Nephron (organoid): ENCODE results near the gene KCNMA1.

Experiments
- H3K27ac Mint-ChIP-seq, 3 experiments: 2 replicates each; pipeline ENCODE4 v1.8.0; 2020; ENCODE audit warnings: mixed read lengths in 3 of 3, mild to moderate bottlenecking in 2 of 3, moderate library complexity in 1 of 3
- H3K27me3 Mint-ChIP-seq: 2 replicates; pipeline ENCODE4 v1.8.0; 2021; ENCODE audit warnings: low read depth, mild to moderate bottlenecking, moderate library complexity, mixed read lengths
- H3K36me3 Mint-ChIP-seq: 2 replicates; pipeline ENCODE4 v1.8.0; 2020; ENCODE audit warnings: low read depth, mixed read lengths
- H3K4me1 Mint-ChIP-seq: 2 replicates; pipeline ENCODE4 v1.8.0; 2020; ENCODE audit warnings: mixed read lengths
- H3K4me3 Mint-ChIP-seq, 3 experiments: 2 replicates each; pipeline ENCODE4 v1.8.0; 2020; ENCODE audit warnings: mild to moderate bottlenecking in 3 of 3, mixed read lengths in 3 of 3, moderate library complexity in 2 of 3
- H3K9me3 Mint-ChIP-seq: 2 replicates; pipeline ENCODE4 v1.8.0; 2020; ENCODE audit warnings: mixed read lengths
- TF ChIP-seq, protein P1 (sequence below), 3 experiments: fragments of 200-600 bp; sonication (generic); IDR thresholded peaks; one replicate each; pipeline ENCODE4 v1.5.0; 2021; ENCODE audit warnings: antibody characterized with exemption in 3 of 3; ENCODE audit not compliant: unreplicated experiment in 3 of 3

The KCNMA1 gene

DNA sequence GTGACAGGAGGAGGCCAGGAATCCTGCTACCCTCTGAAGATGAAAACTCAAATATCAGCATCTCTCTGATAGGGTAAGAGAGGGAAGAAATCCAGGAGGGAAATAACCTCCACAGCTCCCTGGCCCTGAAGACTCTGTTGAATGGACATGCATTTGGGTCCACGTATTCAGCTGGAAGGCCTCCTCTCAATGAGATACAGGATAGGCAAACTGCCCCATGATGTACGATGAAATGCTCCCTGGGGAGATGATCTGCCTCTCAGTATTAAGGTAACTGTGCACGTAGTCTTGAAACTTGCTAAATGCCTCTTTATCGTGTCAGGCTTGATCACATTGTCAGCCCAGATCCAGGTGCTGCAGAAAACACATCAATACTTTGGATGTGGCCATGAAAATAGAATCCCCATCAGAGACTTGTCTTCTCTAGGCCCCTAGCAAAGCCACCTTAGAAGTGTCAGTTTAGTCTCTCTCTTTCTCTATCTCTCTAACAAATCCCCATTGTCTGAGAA is 384.0 kb downstream of the KCNMA1 start:
- TF ChIP-seq, protein P1, sequence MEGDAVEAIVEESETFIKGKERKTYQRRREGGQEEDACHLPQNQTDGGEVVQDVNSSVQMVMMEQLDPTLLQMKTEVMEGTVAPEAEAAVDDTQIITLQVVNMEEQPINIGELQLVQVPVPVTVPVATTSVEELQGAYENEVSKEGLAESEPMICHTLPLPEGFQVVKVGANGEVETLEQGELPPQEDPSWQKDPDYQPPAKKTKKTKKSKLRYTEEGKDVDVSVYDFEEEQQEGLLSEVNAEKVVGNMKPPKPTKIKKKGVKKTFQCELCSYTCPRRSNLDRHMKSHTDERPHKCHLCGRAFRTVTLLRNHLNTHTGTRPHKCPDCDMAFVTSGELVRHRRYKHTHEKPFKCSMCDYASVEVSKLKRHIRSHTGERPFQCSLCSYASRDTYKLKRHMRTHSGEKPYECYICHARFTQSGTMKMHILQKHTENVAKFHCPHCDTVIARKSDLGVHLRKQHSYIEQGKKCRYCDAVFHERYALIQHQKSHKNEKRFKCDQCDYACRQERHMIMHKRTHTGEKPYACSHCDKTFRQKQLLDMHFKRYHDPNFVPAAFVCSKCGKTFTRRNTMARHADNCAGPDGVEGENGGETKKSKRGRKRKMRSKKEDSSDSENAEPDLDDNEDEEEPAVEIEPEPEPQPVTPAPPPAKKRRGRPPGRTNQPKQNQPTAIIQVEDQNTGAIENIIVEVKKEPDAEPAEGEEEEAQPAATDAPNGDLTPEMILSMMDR (IDR thresholded peaks at IDR 0.05; ENCODE audit: unreplicated experiment in 3 of 3): no peak
- H3K9me3 Mint-ChIP-seq: peaks cover 3% of the 10 kb centered on the region
- H3K4me1 Mint-ChIP-seq: peaks cover 39% of the 10 kb centered on the region
- H3K27me3 Mint-ChIP-seq: no peaks in the 10 kb centered on the region
- H3K4me3 Mint-ChIP-seq: no peak overlapping the region
- H3K27ac Mint-ChIP-seq: no peak overlapping the region
- no peaks in the 10 kb centered on the region for H3K36me3 Mint-ChIP-seq

DNA sequence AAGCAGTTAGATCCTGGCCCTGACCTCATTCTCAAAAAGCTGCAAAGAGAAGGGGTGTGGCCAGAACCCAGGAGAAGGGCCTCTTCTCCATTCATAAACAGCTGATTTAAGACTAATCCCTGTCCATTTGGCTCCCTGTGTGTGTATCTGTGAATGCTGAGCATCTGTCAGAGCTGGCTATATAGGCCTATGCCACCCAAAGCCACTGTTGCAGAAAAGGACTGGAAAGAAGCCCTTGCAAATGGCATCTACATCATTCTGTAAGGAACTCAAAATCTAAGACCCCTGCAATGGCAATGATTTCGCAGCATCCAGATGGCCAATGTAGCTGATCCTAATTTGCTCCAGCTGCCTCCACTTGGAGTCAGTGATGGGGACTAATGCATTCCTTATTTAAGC is 384.5 kb downstream of the KCNMA1 start:
- TF ChIP-seq, protein P1 (IDR thresholded peaks at IDR 0.05; ENCODE audit: unreplicated experiment in 3 of 3): no peak
- no peaks in the 10 kb centered on the region for H3K27me3 Mint-ChIP-seq
- no peak overlapping the region for H3K4me3 Mint-ChIP-seq
- H3K27ac Mint-ChIP-seq: peak overlapping the region in 1 of 3 experiments; percentile 22
- H3K9me3 Mint-ChIP-seq: peaks cover 3% of the 10 kb centered on the region
- no peaks in the 10 kb centered on the region for H3K36me3 Mint-ChIP-seq
- peaks cover 41% of the 10 kb centered on the region for H3K4me1 Mint-ChIP-seq

DNA sequence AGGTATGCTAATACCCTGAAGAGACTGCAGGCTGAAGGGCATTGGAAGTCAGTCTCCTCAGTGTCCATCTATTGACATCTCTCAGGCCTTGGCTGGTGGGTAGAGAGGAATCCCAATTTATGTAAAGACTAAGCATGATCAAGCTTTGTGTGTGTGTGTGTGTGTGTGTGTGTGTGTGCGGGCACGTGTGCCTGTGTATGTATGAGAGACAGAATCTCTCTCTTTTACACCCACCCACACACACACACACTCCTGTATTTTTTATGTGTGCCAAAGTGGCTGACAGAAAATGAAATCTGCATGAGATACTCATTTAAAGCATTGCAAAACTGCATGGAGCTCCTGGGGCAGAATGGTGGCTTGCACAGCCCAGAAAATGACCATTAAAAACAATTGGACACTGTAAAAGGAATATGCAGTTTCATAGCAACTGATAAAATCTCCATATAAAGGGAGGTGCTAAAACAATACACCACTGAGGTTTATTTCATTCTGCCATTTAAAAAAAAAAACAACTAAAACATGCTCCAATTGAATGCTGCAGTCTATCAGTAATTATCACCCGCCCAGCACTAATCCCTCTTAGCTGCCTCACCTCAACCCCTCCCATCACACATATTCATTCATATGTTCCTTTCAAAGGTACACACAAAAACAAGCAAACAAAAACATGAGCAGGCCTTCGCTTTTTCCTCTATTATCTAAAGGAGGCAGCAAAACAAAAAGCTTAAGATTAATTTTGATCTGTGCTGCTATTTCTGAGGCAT is 385.0 kb downstream of the KCNMA1 start:
- Mint-ChIP-seq H3K9me3 (peaks cover 3% of the 10 kb centered on the region), H3K36me3 (no peaks in the 10 kb centered on the region)

DNA sequence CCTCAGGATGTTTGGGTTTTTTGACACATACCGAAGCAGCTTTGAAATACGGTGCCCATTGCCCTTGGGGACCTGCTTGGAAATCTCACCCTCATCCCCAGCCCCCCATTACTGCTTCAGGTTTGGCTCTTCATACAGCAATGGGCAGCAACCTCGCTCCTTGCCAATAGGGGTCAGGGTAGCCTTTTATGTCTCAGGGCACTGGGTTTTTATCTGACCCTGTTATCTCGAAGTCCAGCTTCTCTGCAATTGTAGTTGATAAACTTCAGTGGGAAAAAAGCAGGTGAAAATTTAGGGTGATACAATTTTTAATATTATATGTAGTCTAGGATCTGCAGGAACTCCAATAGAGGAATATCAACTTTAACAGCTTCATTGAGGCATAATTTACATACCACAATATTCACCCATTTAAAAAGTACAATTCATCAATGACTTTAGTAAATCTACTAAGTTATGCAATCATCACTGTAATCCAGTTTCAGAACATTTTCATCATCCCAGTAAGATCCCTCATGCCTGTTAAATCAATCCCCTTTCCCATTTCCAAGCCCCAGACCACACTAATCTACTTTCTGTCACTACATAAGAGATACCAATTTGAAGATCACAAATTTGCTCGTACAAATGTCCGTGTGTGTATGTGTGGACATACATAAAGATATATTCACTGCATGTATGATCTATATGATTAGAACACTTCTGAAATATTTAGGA is 386.2 kb downstream of the KCNMA1 start:
- peaks cover 58% of the 10 kb centered on the region for H3K4me1 Mint-ChIP-seq
- no peak overlapping the region for H3K4me3 Mint-ChIP-seq
- H3K27ac Mint-ChIP-seq: no peak overlapping the region
- no peaks in the 10 kb centered on the region for H3K9me3 Mint-ChIP-seq
- no peaks in the 10 kb centered on the region for H3K27me3 Mint-ChIP-seq
- no peaks in the 10 kb centered on the region for H3K36me3 Mint-ChIP-seq
- TF ChIP-seq, protein P1 (IDR thresholded peaks at IDR 0.05; ENCODE audit: unreplicated experiment in 3 of 3): peak; percentile 21 to 49 (median 35)

More for the DNA sequence above, 385.0 kb downstream of the KCNMA1 start:
- Mint-ChIP-seq H3K4me3 (no peak overlapping the region), H3K27ac (peak overlapping the region in 1 of 3 experiments; percentile 22), H3K27me3 (no peaks in the 10 kb centered on the region), H3K4me1 (peaks cover 47% of the 10 kb centered on the region)
- TF ChIP-seq, protein P1 (IDR thresholded peaks at IDR 0.05; ENCODE audit: unreplicated experiment in 3 of 3): no peak

DNA sequence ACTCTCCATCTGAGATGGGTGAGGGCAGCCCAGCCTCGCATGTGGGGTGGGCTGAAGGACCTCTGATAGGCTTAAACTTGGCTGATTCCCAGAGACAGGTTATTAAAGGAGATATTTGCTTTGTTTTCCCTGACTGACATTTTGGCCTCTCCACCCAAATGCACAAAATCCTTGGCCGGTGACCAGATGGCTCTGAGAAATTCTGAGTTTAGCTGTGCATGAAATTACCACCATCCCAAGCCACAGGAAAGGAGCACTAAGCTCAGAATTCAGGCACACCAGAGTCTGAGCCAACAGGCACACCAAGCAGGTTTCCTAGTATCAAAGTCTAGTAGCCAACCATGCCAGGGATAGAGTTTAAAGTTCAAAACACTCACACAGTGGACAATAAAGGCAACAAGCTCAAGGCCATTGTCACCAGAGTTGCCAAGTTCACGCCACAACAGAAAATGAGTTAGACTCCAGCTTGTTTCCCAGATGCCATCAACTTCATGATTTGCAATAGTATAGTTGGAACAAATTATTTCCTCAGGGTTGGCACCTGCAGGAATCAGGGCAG is 387.6 kb downstream of the KCNMA1 start:
- peaks cover 70% of the 10 kb centered on the region for H3K4me1 Mint-ChIP-seq
- no peaks in the 10 kb centered on the region for H3K9me3 Mint-ChIP-seq
- no peak overlapping the region for H3K27ac Mint-ChIP-seq
- TF ChIP-seq, protein P1 (IDR thresholded peaks at IDR 0.05; ENCODE audit: unreplicated experiment in 3 of 3): no peak
- no peak overlapping the region for H3K4me3 Mint-ChIP-seq
- H3K27me3 Mint-ChIP-seq: no peaks in the 10 kb centered on the region
- H3K36me3 Mint-ChIP-seq: no peaks in the 10 kb centered on the region
